ENCODE data around the gene GALNT12.

Gene GALNT12

GRCh38 chr9:98807070-98807813 is at the start of gene GALNT12:
TSS of gene GALNT12 (plus strand) at chr9:98807670. CDS start at chr9:98807699, 29 bp downstream.
- no peak for DNase-seq

GRCh38 chr9:98760231-98760630 is 47.2 kb upstream of the GALNT12 start:
- no peak for DNase-seq

- DNase-seq: no peak
These were observed 43.3 kb upstream of the GALNT12 start for GRCh38 chr9:98763986-98764745.

GRCh38 chr9:98765256-98765655 is 42.2 kb upstream of the GALNT12 start:
- no peak for DNase-seq

- no peak for DNase-seq
These were observed 40.9 kb upstream of the GALNT12 start for GRCh38 chr9:98766586-98766985.

GRCh38 chr9:98767196-98767595 is 40.3 kb upstream of the GALNT12 start:
- no peak for DNase-seq

GRCh38 chr9:98767915-98768314 is 39.6 kb upstream of the GALNT12 start:
- no peak for DNase-seq

- DNase-seq: no peak
These were observed 39.1 kb upstream of the GALNT12 start for GRCh38 chr9:98768344-98768743.

GRCh38 chr9:98770717-98771116 is 36.8 kb upstream of the GALNT12 start:
- no peak for DNase-seq

- DNase-seq: no peak
These were observed 36.1 kb upstream of the GALNT12 start for GRCh38 chr9:98771209-98771874.

GRCh38 chr9:98772364-98773155 is 34.9 kb upstream of the GALNT12 start:
- no peak for DNase-seq

- DNase-seq: no peak
These were observed 33.7 kb upstream of the GALNT12 start for GRCh38 chr9:98773721-98774120.

- DNase-seq: no peak
These were observed 32.7 kb upstream of the GALNT12 start for GRCh38 chr9:98774746-98775145.

GRCh38 chr9:98775831-98776441 is 31.5 kb upstream of the GALNT12 start:
- DNase-seq: no peak

- no peak for DNase-seq
These were observed 29.9 kb upstream of the GALNT12 start for GRCh38 chr9:98777618-98778017.

GRCh38 chr9:98778251-98778650 is 29.2 kb upstream of the GALNT12 start:
- DNase-seq: no peak

- no peak for DNase-seq
These were observed 28.5 kb upstream of the GALNT12 start for GRCh38 chr9:98778711-98779530.

GRCh38 chr9:98780059-98780749 is 27.3 kb upstream of the GALNT12 start:
- no peak for DNase-seq

- no peak for DNase-seq
These were observed 25.7 kb upstream of the GALNT12 start for GRCh38 chr9:98781588-98782383.
